OCI-LY7 (cell line): ENCODE measurements around the gene CMIP. TPM values are rescaled to one million over a fixed set of nuclear protein-coding genes. Genes with fewer than 3 reads are reported as not detected.

Experiments used
- BruUV-seq: library from RNA; stranded (reverse); fragments of 400-500 nt; replicated peaks from 2 replicates; lab custom pipeline; 2021; lab: Mats Ljungman, UMichigan
- CTCF ChIA-PET: fragments of 300-600 bp; sonication (Branson Sonifier 250); formaldehyde crosslinking; loops from one replicate; lab custom pipeline; 2022; ENCODE audit warnings: antibody characterized with exemption; ENCODE audit not compliant: unreplicated experiment; lab: Charles Lee
- POLR2A ChIA-PET: fragments of 300-600 bp; sonication (Branson Sonifier 250); formaldehyde crosslinking; loops from one replicate; lab custom pipeline; 2022; ENCODE audit warnings: antibody characterized with exemption; lab: Charles Lee
- DNase-seq: peaks from one replicate; pipeline ENCODE4 v3.0.0-alpha.2; 2015; ENCODE audit warnings: low spot score
- H2AFZ ChIP-seq: fragments of 200-600 bp; sonication (generic), shearing (Covaris generic); 2 replicates; pipeline ENCODE4 v1.6.1; 2014; ENCODE audit warnings: mild to moderate bottlenecking, antibody characterized with exemption, low read length, moderate library complexity
- H3K27ac ChIP-seq: fragments of 200-600 bp; sonication (generic); 2 replicates; pipeline ENCODE4 v1.5.1; 2014; ENCODE audit warnings: mixed run types, low read depth, mild to moderate bottlenecking, moderate library complexity, low read length, inconsistent platforms; ENCODE audit not compliant: poor library complexity, severe bottlenecking
- H3K36me3 ChIP-seq: fragments of 200-600 bp; sonication (generic); 2 replicates; pipeline ENCODE4 v1.6.1; 2014; ENCODE audit warnings: mild to moderate bottlenecking, antibody characterized with exemption, low read length, moderate library complexity, mixed read lengths; ENCODE audit not compliant: insufficient read depth
- H3K4me1 ChIP-seq: fragments of 200-600 bp; sonication (generic); 2 replicates; pipeline ENCODE4 v1.5.1; 2014; ENCODE audit warnings: mild to moderate bottlenecking, low read length; ENCODE audit not compliant: insufficient read depth, poor library complexity, severe bottlenecking
- H3K4me2 ChIP-seq: fragments of 200-600 bp; sonication (generic); 2 replicates; pipeline ENCODE4 v1.6.1; 2014; ENCODE audit warnings: mild to moderate bottlenecking, low read length
- H3K4me3 ChIP-seq: fragments of 200-600 bp; sonication (generic); 2 replicates; pipeline ENCODE4 v1.5.1; 2014; ENCODE audit warnings: mild to moderate bottlenecking, low read depth, low read length; ENCODE audit not compliant: poor library complexity, severe bottlenecking
- H3K79me2 ChIP-seq: fragments of 200-600 bp; sonication (generic); 2 replicates; pipeline ENCODE4 v1.6.1; 2016; ENCODE audit warnings: low read depth, mild to moderate bottlenecking, low read length, moderate library complexity, mixed read lengths; ENCODE audit not compliant: insufficient read depth
- H3K9me2 ChIP-seq: fragments of 200-600 bp; sonication (generic); 2 replicates; pipeline ENCODE4 v1.6.1; 2016; ENCODE audit warnings: mild to moderate bottlenecking, low read length, mixed read lengths; ENCODE audit not compliant: insufficient read depth
- H3K9me3 ChIP-seq: fragments of 200-600 bp; sonication (generic); 2 replicates; pipeline ENCODE4 v1.6.1; 2014; ENCODE audit warnings: mild to moderate bottlenecking, mixed run types, low read length, mixed read lengths
- H4K20me1 ChIP-seq: fragments of 200-600 bp; sonication (generic); 2 replicates; pipeline ENCODE4 v1.6.1; 2014; ENCODE audit warnings: mild to moderate bottlenecking, antibody characterized with exemption, low read length, moderate library complexity, mixed read lengths; ENCODE audit not compliant: insufficient read depth
- EZH2phosphoT487 ChIP-seq: fragments of 200-600 bp; sonication (generic); IDR thresholded peaks from 2 replicates; pipeline ENCODE4 v1.6.1; 2018; ENCODE audit warnings: low read depth, borderline replicate concordance, mild to moderate bottlenecking, mixed run types, antibody characterized with exemption, low read length, moderate library complexity, mixed read lengths
- intact Hi-C: fragments of 100-400 bp; cut with micrococcal nuclease; formaldehyde crosslinking; loops from one replicate; pipeline ENCODE4 v1.10.0; 2022; ENCODE audit not compliant: unreplicated experiment
- total RNA-seq, 2 experiments: library from RNA; depleted of rRNA in 1 of 2; stranded (reverse); fragments of >200 nt in 1 of 2; shearing (Covaris generic) in 1 of 2; gene quantifications; 2 replicates each; pipeline ENCODE4 v1.2.3, GENCODE V29; 2014 to 2022
- TF ChIP-seq, protein P1 (sequence below): fragments of 200-600 bp; sonication (generic); conservative IDR thresholded peaks from 2 replicates; pipeline ENCODE4 v1.5.1; 2014; ENCODE audit warnings: mild to moderate bottlenecking, antibody characterized with exemption, low read length, moderate library complexity, mixed read lengths

CMIP gene
- total RNA-seq, 2 experiments from 2014 or later: 15.4 to 70.3 TPM

DNA sequence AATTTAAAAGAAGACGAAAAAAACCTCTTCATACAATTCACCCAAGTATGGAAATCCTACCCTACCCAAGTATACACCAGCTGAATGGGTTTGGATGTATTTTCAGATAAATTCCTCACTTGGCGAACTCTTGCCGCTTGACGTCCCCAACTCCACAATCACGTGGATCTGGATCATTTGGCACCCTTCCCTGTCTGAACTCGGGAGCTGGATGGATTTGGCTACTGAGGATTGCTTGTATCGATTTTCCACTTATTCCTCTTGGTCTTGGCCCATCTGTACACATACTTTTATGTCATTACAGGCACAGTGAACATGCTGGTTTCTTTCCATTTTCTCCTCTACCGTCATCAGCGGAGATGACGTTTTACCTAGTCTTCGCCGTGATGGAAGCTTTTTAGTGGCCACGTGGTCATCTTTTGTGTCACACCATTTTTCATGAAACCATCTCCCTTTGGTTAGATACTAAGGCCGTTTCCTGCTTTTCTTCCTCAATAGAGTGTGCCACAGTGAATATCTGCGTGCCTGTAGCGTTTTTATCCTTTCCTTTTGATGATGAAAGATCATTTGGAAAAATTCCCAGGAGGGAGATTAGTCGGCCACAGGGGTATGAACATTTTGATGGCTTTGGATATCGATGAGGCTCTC is 47.1 kb downstream of the CMIP start:
- Histone ChIP-seq H2AFZ (no peak overlapping the region), H3K27ac (no peak overlapping the region), H4K20me1 (peaks cover 7% of the 10 kb centered on the region; the same call in 1 of the 2 replicates), H3K9me3 (no peaks in the 10 kb centered on the region), H3K4me2 (no peak overlapping the region), H3K79me2 (peaks cover 15% of the 10 kb centered on the region; the same call in 1 of the 2 replicates), H3K4me3 (no peak overlapping the region), H3K9me2 (no peaks in the 10 kb centered on the region), H3K4me1 (peaks cover 23% of the 10 kb centered on the region), H3K36me3 (no peaks in the 10 kb centered on the region)
- CTCF ChIA-PET: no interaction called here
- no TSS peak for BruUV-seq
- TF ChIP-seq, protein P1, sequence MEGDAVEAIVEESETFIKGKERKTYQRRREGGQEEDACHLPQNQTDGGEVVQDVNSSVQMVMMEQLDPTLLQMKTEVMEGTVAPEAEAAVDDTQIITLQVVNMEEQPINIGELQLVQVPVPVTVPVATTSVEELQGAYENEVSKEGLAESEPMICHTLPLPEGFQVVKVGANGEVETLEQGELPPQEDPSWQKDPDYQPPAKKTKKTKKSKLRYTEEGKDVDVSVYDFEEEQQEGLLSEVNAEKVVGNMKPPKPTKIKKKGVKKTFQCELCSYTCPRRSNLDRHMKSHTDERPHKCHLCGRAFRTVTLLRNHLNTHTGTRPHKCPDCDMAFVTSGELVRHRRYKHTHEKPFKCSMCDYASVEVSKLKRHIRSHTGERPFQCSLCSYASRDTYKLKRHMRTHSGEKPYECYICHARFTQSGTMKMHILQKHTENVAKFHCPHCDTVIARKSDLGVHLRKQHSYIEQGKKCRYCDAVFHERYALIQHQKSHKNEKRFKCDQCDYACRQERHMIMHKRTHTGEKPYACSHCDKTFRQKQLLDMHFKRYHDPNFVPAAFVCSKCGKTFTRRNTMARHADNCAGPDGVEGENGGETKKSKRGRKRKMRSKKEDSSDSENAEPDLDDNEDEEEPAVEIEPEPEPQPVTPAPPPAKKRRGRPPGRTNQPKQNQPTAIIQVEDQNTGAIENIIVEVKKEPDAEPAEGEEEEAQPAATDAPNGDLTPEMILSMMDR: no peak
- intact Hi-C loops: no loop called here
- POLR2A ChIA-PET: no interaction called here
- DNase-seq: no peak

DNA sequence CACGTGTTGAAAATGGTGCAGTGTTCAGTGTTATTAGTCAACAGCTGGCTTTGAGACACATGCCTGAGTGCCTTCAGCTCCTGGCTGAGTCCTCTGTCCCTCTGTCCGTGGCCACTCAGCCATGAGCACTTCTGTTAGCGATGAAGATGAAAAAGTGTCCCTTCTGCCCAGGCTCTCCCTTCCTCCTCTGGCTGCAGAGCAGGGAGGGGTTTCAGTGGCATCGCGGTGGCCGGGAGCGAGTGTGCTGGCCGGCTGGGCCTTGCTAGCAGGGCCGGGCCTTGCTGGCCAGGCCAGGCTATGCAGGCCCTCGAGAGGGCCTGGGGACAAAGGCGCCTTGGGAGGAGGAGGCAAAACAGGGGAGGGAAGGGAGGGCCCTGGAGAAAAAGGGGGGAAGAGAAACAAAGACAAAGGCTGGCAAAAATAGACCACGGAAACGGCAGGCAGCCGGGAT is 47.7 kb downstream of the CMIP start:
- Histone ChIP-seq H3K9me2 (no peaks in the 10 kb centered on the region), H4K20me1 (peaks cover 7% of the 10 kb centered on the region; the same call in 1 of the 2 replicates), H2AFZ (no peak overlapping the region), H3K4me3 (no peak overlapping the region), H3K36me3 (no peaks in the 10 kb centered on the region), H3K4me2 (no peak overlapping the region), H3K27ac (no peak overlapping the region), H3K79me2 (peaks cover 15% of the 10 kb centered on the region; the same call in 1 of the 2 replicates), H3K9me3 (no peaks in the 10 kb centered on the region), H3K4me1 (peaks cover 28% of the 10 kb centered on the region)
- ChIA-PET CTCF (no interaction called here), POLR2A (interaction anchor here (2.9 kb wide), 1 partner anchor 11 kb away, joined by 8 read pairs; no protein-coding TSS in a partner anchor)
- DNase-seq: no peak
- intact Hi-C loops: no loop called here
- TF ChIP-seq, protein P1: no peak
- TF ChIP-seq EZH2phosphoT487: no peak
- BruUV-seq: no TSS peak
